ENCODE measurements around the gene C2CD2.

GRCh38 chr21:41985662-41986416 is 32.0 kb upstream of the C2CD2 start:
- TF ChIP-seq POLR2A (IDR thresholded peaks at IDR 0.05; ENCODE audit: low read depth, low read length) = no peak
- TF ChIP-seq TAF1 (IDR thresholded peaks at IDR 0.05; ENCODE audit: low read depth, low read length) = no peak
- no peak for TF ChIP-seq POLR2AphosphoS5 (IDR thresholded peaks at IDR 0.05; ENCODE audit: low read depth, low read length)
- no peak for TF ChIP-seq POU2F2 (IDR thresholded peaks at IDR 0.05; ENCODE audit: low read depth, low read length)
- no peak for TF ChIP-seq SPI1 (IDR thresholded peaks at IDR 0.05; ENCODE audit: low read depth, low read length)

All from GM12891 (cell line).